A673 (cell line): ENCODE data around the gene MCM3AP. TPM values are rescaled to one million over a fixed set of nuclear protein-coding genes. Genes with fewer than 3 reads are reported as not detected.

Experiments
- BruUV-seq: library from RNA; stranded (reverse); fragments of 400-500 nt; replicated peaks from 2 replicates; lab custom pipeline; 2021; lab: Mats Ljungman, UMichigan
- CTCF ChIA-PET: fragments of 300-600 bp; sonication (Branson Sonifier 250); formaldehyde crosslinking; loops from one replicate; lab custom pipeline; 2022; ENCODE audit warnings: antibody characterized with exemption; lab: Charles Lee
- POLR2A ChIA-PET: fragments of 300-600 bp; sonication (Branson Sonifier 250); formaldehyde crosslinking; loops from one replicate; lab custom pipeline; 2022; ENCODE audit warnings: antibody characterized with exemption; ENCODE audit not compliant: low non-redundant PET; lab: Charles Lee
- DNase-seq: peaks from one replicate; pipeline ENCODE4 v3.0.0-alpha.2; 2015; ENCODE audit warnings: low spot score
- H3K27ac ChIP-seq: fragments of 200-600 bp; sonication (generic); 2 replicates; pipeline ENCODE4 v1.5.1; 2016; ENCODE audit warnings: mixed run types, low read depth, mild to moderate bottlenecking, mixed read lengths, antibody characterized with exemption, low read length; ENCODE audit not compliant: poor library complexity, severe bottlenecking
- H3K27me3 ChIP-seq: fragments of 200-600 bp; sonication (generic); replicated peaks from 2 replicates; pipeline ENCODE4 v1.6.1; 2017; ENCODE audit warnings: mixed run types, low read depth, mild to moderate bottlenecking, mixed read lengths, antibody characterized with exemption, low read length; ENCODE audit not compliant: insufficient read depth, poor library complexity
- H3K36me3 ChIP-seq: fragments of 200-600 bp; sonication (generic); 2 replicates; pipeline ENCODE4 v1.6.1; 2016; ENCODE audit warnings: mixed run types, mild to moderate bottlenecking, mixed read lengths, antibody characterized with exemption, low read length; ENCODE audit not compliant: insufficient read depth, poor library complexity, severe bottlenecking
- H3K4me1 ChIP-seq: fragments of 200-600 bp; sonication (generic); 2 replicates; pipeline ENCODE4 v1.6.1; 2017; ENCODE audit warnings: mixed run types, mild to moderate bottlenecking, mixed read lengths, antibody characterized with exemption, low read length; ENCODE audit not compliant: insufficient read depth, poor library complexity, severe bottlenecking
- H3K4me3 ChIP-seq: fragments of 200-600 bp; sonication (generic); 2 replicates; pipeline ENCODE4 v1.5.1; 2016; ENCODE audit warnings: low read depth, mixed run types, mild to moderate bottlenecking, mixed read lengths, low read length; ENCODE audit not compliant: poor library complexity, severe bottlenecking
- H3K9me3 ChIP-seq: fragments of 200-600 bp; sonication (generic); 2 replicates; pipeline ENCODE4 v1.6.1; 2016; ENCODE audit warnings: mixed run types, low read depth, mild to moderate bottlenecking, mixed read lengths, antibody characterized with exemption, low read length; ENCODE audit not compliant: poor library complexity, severe bottlenecking
- CTCF ChIP-seq: fragments of 300-800, 200-600 bp; sonication (generic); conservative IDR thresholded peaks from 2 replicates; pipeline ENCODE4 v1.5.1; 2017; ENCODE audit warnings: low read depth, mild to moderate bottlenecking, antibody characterized with exemption, low read length, moderate library complexity, mixed read lengths
- EZH2 ChIP-seq: fragments of 200-600 bp; sonication (generic); IDR thresholded peaks from 2 replicates; pipeline ENCODE4 v1.6.1; 2017; ENCODE audit warnings: borderline replicate concordance, low read depth, mild to moderate bottlenecking, mixed read lengths, antibody characterized with exemption, low read length; ENCODE audit not compliant: poor library complexity, severe bottlenecking
- intact Hi-C: fragments of 100-400 bp; cut with micrococcal nuclease; formaldehyde crosslinking; loops from one replicate; pipeline ENCODE4 v1.10.0; 2022; ENCODE audit not compliant: unreplicated experiment
- total RNA-seq: library from RNA; stranded (reverse); gene quantifications from 2 replicates; pipeline ENCODE4 v1.2.3, GENCODE V29; 2021

Gene MCM3AP
- total RNA-seq, 1 experiment from 2014 or later = 121 TPM

- DNase-seq = no peak
- H3K36me3 ChIP-seq = peaks cover 68% of the 10 kb centered on the region
- intact Hi-C loops = no loop called here
- CTCF ChIA-PET = no interaction called here
- TF ChIP-seq CTCF = no peak
- TF ChIP-seq EZH2 = no peak
- no peak overlapping the region for H3K27ac ChIP-seq
- POLR2A ChIA-PET = no interaction called here
- H3K4me3 ChIP-seq = no peak overlapping the region
- BruUV-seq = no TSS peak
- no peaks in the 10 kb centered on the region for H3K27me3 ChIP-seq
- no peaks in the 10 kb centered on the region for H3K9me3 ChIP-seq
- no peaks in the 10 kb centered on the region for H3K4me1 ChIP-seq
These were observed 74.9 kb downstream of the MCM3AP start for GRCh38 chr21:46210378-46211136.

- Histone ChIP-seq H3K27me3 (no peaks in the 10 kb centered on the region), H3K9me3 (no peaks in the 10 kb centered on the region), H3K4me3 (no peak overlapping the region), H3K27ac (no peak overlapping the region), H3K36me3 (peaks cover 74% of the 10 kb centered on the region), H3K4me1 (no peaks in the 10 kb centered on the region)
- no TSS peak for BruUV-seq
- CTCF ChIA-PET = no interaction called here
- no peak for DNase-seq
- TF ChIP-seq EZH2 = no peak
- TF ChIP-seq CTCF = no peak
- intact Hi-C loops = no loop called here
- POLR2A ChIA-PET = no interaction called here
These were observed 76.4 kb downstream of the MCM3AP start for GRCh38 chr21:46208761-46209721.

GRCh38 chr21:46207920-46208591 is 77.4 kb downstream of the MCM3AP start:
- Histone ChIP-seq H3K4me3 (no peak overlapping the region), H3K27ac (no peak overlapping the region), H3K36me3 (peaks cover 75% of the 10 kb centered on the region), H3K27me3 (no peaks in the 10 kb centered on the region), H3K4me1 (no peaks in the 10 kb centered on the region), H3K9me3 (no peaks in the 10 kb centered on the region)
- TF ChIP-seq EZH2 = no peak
- no peak for TF ChIP-seq CTCF
- BruUV-seq = no TSS peak
- CTCF ChIA-PET = no interaction called here
- POLR2A ChIA-PET = no interaction called here
- intact Hi-C loops = no loop called here
- no peak for DNase-seq
